Endothelial cell of umbilical vein (primary cell): ENCODE measurements around the gene SPTBN4.

ENCODE experiments used
- CTCF ChIP-seq, 2 donors: IDR thresholded peaks; 1 replicate in 1 of 2; 2 replicates in 1 of 2; pipeline ENCODE4 v1.5.1; 2011; ENCODE audit warnings: low read length in 2 of 2, mild to moderate bottlenecking in 2 of 2, moderate library complexity in 2 of 2, control low read depth in 1 of 2, inconsistent platforms in 1 of 2, low read depth in 1 of 2; ENCODE audit not compliant: insufficient read depth in 1 of 2; ENCODE audit errors: extremely low read depth in 1 of 2
- EZH2 ChIP-seq: IDR thresholded peaks from 2 replicates; pipeline ENCODE4 v1.6.1; 2012; ENCODE audit warnings: borderline replicate concordance, low read depth, mild to moderate bottlenecking, moderate library complexity, low read length, inconsistent platforms; ENCODE audit not compliant: severe bottlenecking
- FOS ChIP-seq: IDR thresholded peaks from 2 replicates; pipeline ENCODE4 v1.6.1; 2011; ENCODE audit warnings: mild to moderate bottlenecking, low read length, moderate library complexity, borderline replicate concordance; ENCODE audit not compliant: insufficient read depth
- GATA2 ChIP-seq: IDR thresholded peaks from 2 replicates; pipeline ENCODE4 v1.7.0; 2011; ENCODE audit warnings: low read depth, mild to moderate bottlenecking, moderate library complexity, mixed read lengths, low read length; ENCODE audit not compliant: insufficient read length, insufficient read depth
- MAX ChIP-seq: IDR thresholded peaks from 2 replicates; pipeline ENCODE4 v1.6.1; 2011; ENCODE audit not compliant: insufficient read depth, insufficient read length
- POLR2AphosphoS5 ChIP-seq: IDR thresholded peaks from 2 replicates; pipeline ENCODE4 v1.6.1; 2012; ENCODE audit warnings: low read depth, mild to moderate bottlenecking, control low read depth, low read length, moderate library complexity; ENCODE audit not compliant: insufficient read depth

GRCh38 chr19:40608957-40609356 is 142.2 kb downstream of the SPTBN4 start:
- no peak for TF ChIP-seq FOS
- no peak for TF ChIP-seq MAX
- no peak for TF ChIP-seq CTCF (IDR thresholded peaks at IDR 0.05; ENCODE audit: extremely low read depth in 1 of 2, insufficient read depth in 1 of 2, low read depth in 1 of 2, low read length in 2 of 2)
- no peak for TF ChIP-seq POLR2AphosphoS5
- no peak for TF ChIP-seq EZH2
- no peak for TF ChIP-seq GATA2
